ENCODE measurements around the gene TRPC1. TPM values are rescaled to one million over a fixed set of nuclear protein-coding genes. Genes with fewer than 3 reads are reported as not detected.
A peak's percentile ranks its signal among the peaks of the same experiment; 100 is the strongest.

Gene TRPC1
- 7.8 TPM for polyA plus RNA-seq (2013, experiment 1 of 2)
- 7.4 TPM for polyA plus RNA-seq (2013, experiment 2 of 2)

- Histone ChIP-seq H4K91ac (ENCODE audit: low read length) (peak within 1 kb of the TSS; percentile 63), H3K18ac (ENCODE audit: low read depth in 1 of 2, low read length in 2 of 2) (peak within 1 kb of the TSS; percentile 67 to 75), H2AK5ac (ENCODE audit: low read length, severe bottlenecking) (no peak within 1 kb of the TSS), H4K8ac (ENCODE audit: low read length) (peak within 1 kb of the TSS; percentile 85), H2BK15ac (ENCODE audit: low read depth, poor library complexity, severe bottlenecking) (no peak within 1 kb of the TSS), H3K4me2 (ENCODE audit: low read length, poor library complexity, severe bottlenecking) (peak within 1 kb of the TSS; percentile 76), H3K4ac (ENCODE audit: low read depth in 1 of 2, low read length in 2 of 2) (peak within 1 kb of the TSS; percentile 75 to 76), H3K4me1 (ENCODE audit: control insufficient read depth, insufficient read depth, low read depth, low read length) (no peaks in the 10 kb centered on the region), H3K79me1 (replicated peaks; ENCODE audit: low read length, poor library complexity, severe bottlenecking) (peaks cover 4% of the 10 kb centered on the region), H2BK5ac (ENCODE audit: low read depth, low read length, poor library complexity, severe bottlenecking) (peak within 1 kb of the TSS; percentile 40), H2AFZ (ENCODE audit: low read depth, low read length) (peak within 1 kb of the TSS; percentile 58), H3K9ac (ENCODE audit: low read length) (peak within 1 kb of the TSS; percentile 96), H3K36me3 (ENCODE audit: control insufficient read depth in 1 of 2, insufficient read depth in 2 of 2, low read depth in 1 of 2, low read length in 2 of 2) (no peaks in the 10 kb centered on the region), H3K27me3 (ENCODE audit: control insufficient read depth in 1 of 2, insufficient read depth in 1 of 2, low read length in 2 of 2) (no peaks in the 10 kb centered on the region), H2BK12ac (ENCODE audit: low read length in 2 of 2) (peak within 1 kb of the TSS in 1 of 2 experiments; percentile 61), H2BK120ac (ENCODE audit: low read depth, low read length) (peak within 1 kb of the TSS; percentile 45), H3K14ac (ENCODE audit: low read length in 2 of 2) (peak within 1 kb of the TSS in 1 of 2 experiments; percentile 63), H3K9me3 (ENCODE audit: control insufficient read depth, low read length) (no peaks in the 10 kb centered on the region), H3K27ac (ENCODE audit: low read length, poor library complexity, severe bottlenecking) (peak within 1 kb of the TSS; percentile 45), H3K23ac (ENCODE audit: low read length in 2 of 2) (peak within 1 kb of the TSS in 1 of 2 experiments; percentile 47), H3K4me3 (ENCODE audit: insufficient read depth in 1 of 2, low read depth in 1 of 2, low read length in 2 of 2) (peak within 1 kb of the TSS; percentile 62 to 98)
- under 1% methylated on average over 42 of the region's 73 CpGs for WGBS
- DNase-seq, result peak; percentile 89
Observed at GRCh38 chr3:142723968-142724681, at the start of gene TRPC1. Gene TRPC1, plus strand, starts transcription at chr3:142724034. Its CDS starts 526 bp downstream, at chr3:142724560.

GRCh38 chr3:142676151-142676550 is 47.7 kb upstream of the TRPC1 start:
- H3K4me1 ChIP-seq (ENCODE audit: control insufficient read depth, insufficient read depth, low read depth, low read length), result no peaks in the 10 kb centered on the region
- H2BK15ac ChIP-seq (ENCODE audit: low read depth, poor library complexity, severe bottlenecking), result no peak overlapping the region
- H3K4me2 ChIP-seq (ENCODE audit: low read length, poor library complexity, severe bottlenecking), result no peak overlapping the region
- no peaks in the 10 kb centered on the region for H3K79me1 ChIP-seq (replicated peaks; ENCODE audit: low read length, poor library complexity, severe bottlenecking)
- H2AFZ ChIP-seq (ENCODE audit: low read depth, low read length), result no peak overlapping the region
- H3K9me3 ChIP-seq (ENCODE audit: control insufficient read depth, low read length), result no peaks in the 10 kb centered on the region
- no peak overlapping the region for H4K91ac ChIP-seq (ENCODE audit: low read length)
- no peak overlapping the region for H3K18ac ChIP-seq (ENCODE audit: low read depth in 1 of 2, low read length in 2 of 2)
- H2BK12ac ChIP-seq (ENCODE audit: low read length in 2 of 2), result no peak overlapping the region
- DNase-seq, result no peak
- no peak overlapping the region for H2AK5ac ChIP-seq (ENCODE audit: low read length, severe bottlenecking)
- no peak overlapping the region for H3K23ac ChIP-seq (ENCODE audit: low read length in 2 of 2)
- H3K27ac ChIP-seq (ENCODE audit: low read length, poor library complexity, severe bottlenecking), result no peak overlapping the region
- no peak overlapping the region for H3K4ac ChIP-seq (ENCODE audit: low read depth in 1 of 2, low read length in 2 of 2)
- no peak overlapping the region for H3K4me3 ChIP-seq (ENCODE audit: insufficient read depth in 1 of 2, low read depth in 1 of 2, low read length in 2 of 2)
- H3K36me3 ChIP-seq (ENCODE audit: control insufficient read depth in 1 of 2, insufficient read depth in 2 of 2, low read depth in 1 of 2, low read length in 2 of 2), result peaks cover 0 to 3% of the 10 kb centered on the region in 2 experiments
- H3K14ac ChIP-seq (ENCODE audit: low read length in 2 of 2), result no peak overlapping the region
- H3K9ac ChIP-seq (ENCODE audit: low read length), result no peak overlapping the region
- no peak overlapping the region for H4K8ac ChIP-seq (ENCODE audit: low read length)
- H3K27me3 ChIP-seq (ENCODE audit: control insufficient read depth in 1 of 2, insufficient read depth in 1 of 2, low read length in 2 of 2), result no peaks in the 10 kb centered on the region
- H2BK120ac ChIP-seq (ENCODE audit: low read depth, low read length), result no peak overlapping the region
- 100% methylated on average over 2 of the region's 2 CpGs for WGBS
- H2BK5ac ChIP-seq (ENCODE audit: low read depth, low read length, poor library complexity, severe bottlenecking), result no peak overlapping the region

- Histone ChIP-seq H3K79me1 (replicated peaks; ENCODE audit: low read length, poor library complexity, severe bottlenecking) (no peaks in the 10 kb centered on the region), H3K27me3 (ENCODE audit: control insufficient read depth in 1 of 2, insufficient read depth in 1 of 2, low read length in 2 of 2) (no peaks in the 10 kb centered on the region), H3K27ac (ENCODE audit: low read length, poor library complexity, severe bottlenecking) (no peak overlapping the region), H3K36me3 (ENCODE audit: control insufficient read depth in 1 of 2, insufficient read depth in 2 of 2, low read depth in 1 of 2, low read length in 2 of 2) (no peaks in the 10 kb centered on the region), H2BK5ac (ENCODE audit: low read depth, low read length, poor library complexity, severe bottlenecking) (no peak overlapping the region), H2BK120ac (ENCODE audit: low read depth, low read length) (no peak overlapping the region), H2AK5ac (ENCODE audit: low read length, severe bottlenecking) (no peak overlapping the region), H3K4ac (ENCODE audit: low read depth in 1 of 2, low read length in 2 of 2) (no peak overlapping the region), H3K18ac (ENCODE audit: low read depth in 1 of 2, low read length in 2 of 2) (no peak overlapping the region), H4K91ac (ENCODE audit: low read length) (no peak overlapping the region), H2AFZ (ENCODE audit: low read depth, low read length) (no peak overlapping the region), H3K9me3 (ENCODE audit: control insufficient read depth, low read length) (no peaks in the 10 kb centered on the region), H3K4me3 (ENCODE audit: insufficient read depth in 1 of 2, low read depth in 1 of 2, low read length in 2 of 2) (no peak overlapping the region), H2BK15ac (ENCODE audit: low read depth, poor library complexity, severe bottlenecking) (no peak overlapping the region), H4K8ac (ENCODE audit: low read length) (no peak overlapping the region), H3K4me1 (ENCODE audit: control insufficient read depth, insufficient read depth, low read depth, low read length) (no peaks in the 10 kb centered on the region), H3K4me2 (ENCODE audit: low read length, poor library complexity, severe bottlenecking) (no peak overlapping the region), H3K23ac (ENCODE audit: low read length in 2 of 2) (no peak overlapping the region), H2BK12ac (ENCODE audit: low read length in 2 of 2) (no peak overlapping the region), H3K14ac (ENCODE audit: low read length in 2 of 2) (no peak overlapping the region), H3K9ac (ENCODE audit: low read length) (no peak overlapping the region)
- WGBS, result 96% methylated on average over 2 of the region's 2 CpGs
- DNase-seq, result no peak
Observed at GRCh38 chr3:142680710-142681109, 43.1 kb upstream of the TRPC1 start.

GRCh38 chr3:142690613-142691012 is 33.2 kb upstream of the TRPC1 start:
- no peak overlapping the region for H2BK120ac ChIP-seq (ENCODE audit: low read depth, low read length)
- H2AFZ ChIP-seq (ENCODE audit: low read depth, low read length), result no peak overlapping the region
- H3K23ac ChIP-seq (ENCODE audit: low read length in 2 of 2), result no peak overlapping the region
- H3K4me2 ChIP-seq (ENCODE audit: low read length, poor library complexity, severe bottlenecking), result no peak overlapping the region
- no peaks in the 10 kb centered on the region for H3K27me3 ChIP-seq (ENCODE audit: control insufficient read depth in 1 of 2, insufficient read depth in 1 of 2, low read length in 2 of 2)
- H3K27ac ChIP-seq (ENCODE audit: low read length, poor library complexity, severe bottlenecking), result no peak overlapping the region
- H4K8ac ChIP-seq (ENCODE audit: low read length), result no peak overlapping the region
- H3K4ac ChIP-seq (ENCODE audit: low read depth in 1 of 2, low read length in 2 of 2), result no peak overlapping the region
- H2BK15ac ChIP-seq (ENCODE audit: low read depth, poor library complexity, severe bottlenecking), result no peak overlapping the region
- H2BK12ac ChIP-seq (ENCODE audit: low read length in 2 of 2), result no peak overlapping the region
- no peaks in the 10 kb centered on the region for H3K79me1 ChIP-seq (replicated peaks; ENCODE audit: low read length, poor library complexity, severe bottlenecking)
- no peaks in the 10 kb centered on the region for H3K9me3 ChIP-seq (ENCODE audit: control insufficient read depth, low read length)
- H2BK5ac ChIP-seq (ENCODE audit: low read depth, low read length, poor library complexity, severe bottlenecking), result no peak overlapping the region
- WGBS, result no CpG with 5 or more reads among the region's 2 CpGs
- H3K4me3 ChIP-seq (ENCODE audit: insufficient read depth in 1 of 2, low read depth in 1 of 2, low read length in 2 of 2), result no peak overlapping the region
- no peak overlapping the region for H4K91ac ChIP-seq (ENCODE audit: low read length)
- no peak overlapping the region for H2AK5ac ChIP-seq (ENCODE audit: low read length, severe bottlenecking)
- no peak overlapping the region for H3K18ac ChIP-seq (ENCODE audit: low read depth in 1 of 2, low read length in 2 of 2)
- H3K9ac ChIP-seq (ENCODE audit: low read length), result no peak overlapping the region
- no peaks in the 10 kb centered on the region for H3K36me3 ChIP-seq (ENCODE audit: control insufficient read depth in 1 of 2, insufficient read depth in 2 of 2, low read depth in 1 of 2, low read length in 2 of 2)
- H3K14ac ChIP-seq (ENCODE audit: low read length in 2 of 2), result no peak overlapping the region
- no peak for DNase-seq
- H3K4me1 ChIP-seq (ENCODE audit: control insufficient read depth, insufficient read depth, low read depth, low read length), result no peaks in the 10 kb centered on the region

Measured in mesenchymal stem cell (in vitro differentiated cells and primary cell).